ENCODE data around the gene MRPL46. TPM values are rescaled to one million over a fixed set of nuclear protein-coding genes. Genes with fewer than 3 reads are reported as not detected.
A peak's percentile ranks its signal among the peaks of the same experiment; 100 is the strongest.

MRPL46 gene
- total RNA-seq, 1 donor from 2014 or later, result 17.4 TPM

- intact Hi-C loops (cut with DNase I), result no loop called here
- Histone ChIP-seq H3K4me1 (no peaks in the 10 kb centered on the region), H3K27ac (no peak overlapping the region), H3K27me3 (no peaks in the 10 kb centered on the region), H3K36me3 (peaks cover 0 to 11% of the 10 kb centered on the region in 2 donors), H3K9me3 (no peaks in the 10 kb centered on the region), H3K4me3 (no peak overlapping the region)
- DNase-seq (ENCODE audit: extremely low spot score in 2 of 2), result no peak
- no peak for TF ChIP-seq CTCF (IDR thresholded peaks at IDR 0.05)
- TF ChIP-seq POLR2AphosphoS5 (IDR thresholded peaks at IDR 0.05; ENCODE audit: insufficient read depth in 1 of 2, low read depth in 1 of 2), result no peak
- TF ChIP-seq POLR2A (IDR thresholded peaks at IDR 0.05), result no peak
Measured at GRCh38 chr15:88480981-88481380, 13.8 kb upstream of the MRPL46 start.

GRCh38 chr15:88479169-88479568 lies 12.0 kb upstream of the MRPL46 start:
- Histone ChIP-seq H3K27me3 (no peaks in the 10 kb centered on the region), H3K4me3 (no peak overlapping the region), H3K9me3 (no peaks in the 10 kb centered on the region), H3K27ac (no peak overlapping the region), H3K36me3 (peaks cover 0 to 21% of the 10 kb centered on the region in 2 donors), H3K4me1 (no peaks in the 10 kb centered on the region)
- peak in 1 of 2 donors; percentile 74 for DNase-seq (ENCODE audit: extremely low spot score in 2 of 2)
- no peak for TF ChIP-seq POLR2AphosphoS5 (IDR thresholded peaks at IDR 0.05; ENCODE audit: insufficient read depth in 1 of 2, low read depth in 1 of 2)
- TF ChIP-seq CTCF (IDR thresholded peaks at IDR 0.05), result no peak
- no peak for TF ChIP-seq POLR2A (IDR thresholded peaks at IDR 0.05)
- intact Hi-C loops (cut with DNase I), result no loop called here

GRCh38 chr15:88477904-88478303 lies 10.7 kb upstream of the MRPL46 start:
- no peak for DNase-seq (ENCODE audit: extremely low spot score in 2 of 2)
- Histone ChIP-seq H3K9me3 (no peaks in the 10 kb centered on the region), H3K36me3 (peaks cover 0 to 26% of the 10 kb centered on the region in 2 donors), H3K27ac (no peak overlapping the region), H3K27me3 (no peaks in the 10 kb centered on the region), H3K4me1 (no peaks in the 10 kb centered on the region), H3K4me3 (no peak overlapping the region)
- intact Hi-C loops (cut with DNase I), result no loop called here
- no peak for TF ChIP-seq CTCF (IDR thresholded peaks at IDR 0.05)
- TF ChIP-seq POLR2AphosphoS5 (IDR thresholded peaks at IDR 0.05; ENCODE audit: insufficient read depth in 1 of 2, low read depth in 1 of 2), result no peak
- TF ChIP-seq POLR2A (IDR thresholded peaks at IDR 0.05), result no peak

- peaks cover 0 to 32% of the 10 kb centered on the region in 2 donors for H3K36me3 ChIP-seq
- peak in 1 of 2 donors; percentile 40 for DNase-seq (ENCODE audit: extremely low spot score in 2 of 2)
Measured at GRCh38 chr15:88477126-88477525, 9.9 kb upstream of the MRPL46 start.

More at GRCh38 chr15:88477126-88477525, 9.9 kb upstream of the MRPL46 start:
- Histone ChIP-seq H3K27ac (no peak overlapping the region), H3K4me1 (no peaks in the 10 kb centered on the region), H3K9me3 (no peaks in the 10 kb centered on the region), H3K27me3 (no peaks in the 10 kb centered on the region), H3K4me3 (no peak overlapping the region)
- TF ChIP-seq CTCF (IDR thresholded peaks at IDR 0.05) (no peak), POLR2A (IDR thresholded peaks at IDR 0.05) (no peak), POLR2AphosphoS5 (IDR thresholded peaks at IDR 0.05; ENCODE audit: insufficient read depth in 1 of 2, low read depth in 1 of 2) (no peak)
- intact Hi-C loops (cut with DNase I), result no loop called here
